OCI-LY3 (cell line): ENCODE measurements around the gene TSEN54.

Source experiments
- H2AFZ ChIP-seq: fragments of 200-600, 300-600 bp; shearing (Covaris generic); 2 replicates; pipeline ENCODE4 v1.6.0; 2014; ENCODE audit warnings: antibody characterized with exemption, low read depth, low read length
- H3K27ac ChIP-seq: fragments of 200-600, 300-600 bp; sonication (generic); 2 replicates; pipeline ENCODE4 v1.5.1; 2014; ENCODE audit warnings: mild to moderate bottlenecking, low read length, moderate library complexity, mixed read lengths
- H3K27me3 ChIP-seq: fragments of 200-600, 300-600 bp; sonication (generic); 2 replicates; pipeline ENCODE4 v1.6.1; 2014; ENCODE audit warnings: low read depth, low read length, mixed read lengths
- H3K36me3 ChIP-seq: fragments of 200-600, 300-600 bp; sonication (generic); replicated peaks from 2 replicates; pipeline ENCODE3; 2014; ENCODE audit warnings: low read depth, low read length, mixed read lengths
- H3K4me1 ChIP-seq: fragments of 300-600, 200-600 bp; sonication (generic); 2 replicates; pipeline ENCODE4 v1.6.1; 2014; ENCODE audit warnings: low read length, mixed read lengths
- H3K4me2 ChIP-seq: fragments of 200-600, 300-600 bp; sonication (generic); 2 replicates; pipeline ENCODE4 v1.6.1; 2014; ENCODE audit warnings: low read length, mixed read lengths
- H3K4me3 ChIP-seq: fragments of 300-600, 200-600 bp; sonication (generic); 2 replicates; pipeline ENCODE4 v1.5.1; 2014; ENCODE audit warnings: antibody characterized with exemption, mild to moderate bottlenecking, low read length, moderate library complexity
- H3K79me2 ChIP-seq: fragments of 300-600, 200-600 bp; shearing (Covaris generic); 2 replicates; pipeline ENCODE4 v1.6.1; 2014; ENCODE audit warnings: mild to moderate bottlenecking, low read length, mixed read lengths
- H3K9ac ChIP-seq: fragments of 300-600, 200-600 bp; shearing (Covaris generic); 2 replicates; pipeline ENCODE4 v1.6.0; 2014; ENCODE audit warnings: mild to moderate bottlenecking, low read length, moderate library complexity
- H3K9me3 ChIP-seq: fragments of 200-600, 300-600 bp; shearing (Covaris generic); 2 replicates; pipeline ENCODE4 v1.6.1; 2014; ENCODE audit warnings: low read length, mixed read lengths; ENCODE audit not compliant: insufficient read depth
- H4K20me1 ChIP-seq: fragments of 200-600, 300-600 bp; sonication (generic); 2 replicates; pipeline ENCODE4 v1.6.1; 2016; ENCODE audit warnings: low read length, mixed read lengths; ENCODE audit not compliant: insufficient read depth
- CTCF ChIP-seq: fragments of 200-600, 300-600 bp; sonication (generic); IDR thresholded peaks from 2 replicates; pipeline ENCODE4 v1.5.1; 2014; ENCODE audit warnings: antibody characterized with exemption, low read length, low read depth
- EZH2phosphoT487 ChIP-seq: fragments of 200-600 bp; shearing (Covaris generic); IDR thresholded peaks from 2 replicates; pipeline ENCODE4 v1.6.1; 2018; ENCODE audit warnings: antibody characterized with exemption, mixed run types, low read depth

The TSEN54 gene

GRCh38 chr17:75509528-75510258 is 6.6 kb upstream of the TSEN54 start:
- Histone ChIP-seq H3K4me1 (peaks cover 7% of the 10 kb centered on the region; the same call in 1 of the 2 replicates), H3K4me2 (no peak overlapping the region), H3K27ac (no peak overlapping the region), H3K4me3 (no peak overlapping the region), H3K27me3 (no peaks in the 10 kb centered on the region), H4K20me1 (no peaks in the 10 kb centered on the region), H3K9ac (no peak overlapping the region), H3K36me3 (no peaks in the 10 kb centered on the region), H2AFZ (no peak overlapping the region), H3K9me3 (no peaks in the 10 kb centered on the region), H3K79me2 (no peaks in the 10 kb centered on the region)
- no peak for TF ChIP-seq CTCF
- TF ChIP-seq EZH2phosphoT487, result no peak

GRCh38 chr17:75511270-75511609 is 5.1 kb upstream of the TSEN54 start:
- Histone ChIP-seq H3K27me3 (no peaks in the 10 kb centered on the region), H3K4me1 (peaks cover 8% of the 10 kb centered on the region; the same call in 1 of the 2 replicates), H3K79me2 (no peaks in the 10 kb centered on the region), H3K27ac (no peak overlapping the region), H4K20me1 (no peaks in the 10 kb centered on the region), H3K36me3 (no peaks in the 10 kb centered on the region), H3K4me2 (no peak overlapping the region), H2AFZ (no peak overlapping the region), H3K4me3 (no peak overlapping the region), H3K9me3 (no peaks in the 10 kb centered on the region), H3K9ac (no peak overlapping the region)
- no peak for TF ChIP-seq EZH2phosphoT487
- TF ChIP-seq CTCF, result no peak

GRCh38 chr17:75511610-75512575 is 4.4 kb upstream of the TSEN54 start:
- Histone ChIP-seq H3K79me2 (peaks cover 2% of the 10 kb centered on the region; the same call in 1 of the 2 replicates), H3K4me1 (peaks cover 8% of the 10 kb centered on the region; the same call in 1 of the 2 replicates), H3K4me2 (no peak overlapping the region), H3K27ac (no peak overlapping the region), H3K9ac (no peak overlapping the region), H3K9me3 (no peaks in the 10 kb centered on the region), H3K36me3 (no peaks in the 10 kb centered on the region), H3K4me3 (no peak overlapping the region), H4K20me1 (no peaks in the 10 kb centered on the region), H2AFZ (no peak overlapping the region), H3K27me3 (no peaks in the 10 kb centered on the region)
- TF ChIP-seq EZH2phosphoT487 (no peak), CTCF (no peak)

GRCh38 chr17:75512926-75513640 is 3.2 kb upstream of the TSEN54 start:
- Histone ChIP-seq H3K4me1 (peaks cover 18% of the 10 kb centered on the region), H3K27ac (no peak overlapping the region), H3K27me3 (no peaks in the 10 kb centered on the region), H3K36me3 (peaks cover 3% of the 10 kb centered on the region), H3K4me2 (no peak overlapping the region), H3K9me3 (no peaks in the 10 kb centered on the region), H3K79me2 (peaks cover 8% of the 10 kb centered on the region), H3K9ac (no peak overlapping the region), H4K20me1 (peaks cover 6% of the 10 kb centered on the region; the same call in 1 of the 2 replicates), H2AFZ (no peak overlapping the region), H3K4me3 (no peak overlapping the region)
- TF ChIP-seq CTCF, result no peak
